ES-I3 (cell line): ENCODE results near the gene HYDIN.

Source experiments
- H3K36me3 ChIP-seq: 2 replicates; pipeline ENCODE4 v1.6.1; 2013; ENCODE audit warnings: mild to moderate bottlenecking, low read length, control low read depth, moderate library complexity; ENCODE audit not compliant: insufficient read depth
- H3K4me1 ChIP-seq: 2 replicates; pipeline ENCODE4 v1.6.1; 2013; ENCODE audit warnings: mild to moderate bottlenecking, control low read depth, low read length; ENCODE audit not compliant: insufficient read depth
- H3K9ac ChIP-seq: 2 replicates; pipeline ENCODE4 v1.6.1; 2013; ENCODE audit warnings: low read depth, mild to moderate bottlenecking, low read length, moderate library complexity
- H3K9me3 ChIP-seq: 2 replicates; pipeline ENCODE4 v1.6.1; 2013; ENCODE audit warnings: mild to moderate bottlenecking, low read length, moderate library complexity; ENCODE audit not compliant: control insufficient read depth, insufficient read depth

HYDIN gene

GRCh38 chr16:71249399-71249798, 18.9 kb upstream of the HYDIN start:
- H3K36me3 ChIP-seq = no peaks in the 10 kb centered on the region
- no peak overlapping the region for H3K9ac ChIP-seq
- no peaks in the 10 kb centered on the region for H3K9me3 ChIP-seq
- peaks cover under 1% of the 10 kb centered on the region; the same call in 1 of the 2 replicates for H3K4me1 ChIP-seq

- Histone ChIP-seq H3K4me1 (no peaks in the 10 kb centered on the region), H3K36me3 (no peaks in the 10 kb centered on the region), H3K9me3 (no peaks in the 10 kb centered on the region), H3K9ac (no peak overlapping the region)
Measured at GRCh38 chr16:71247478-71247877, 17.0 kb upstream of the HYDIN start.

GRCh38 chr16:71246309-71246708, 15.8 kb upstream of the HYDIN start:
- H3K36me3 ChIP-seq = no peaks in the 10 kb centered on the region
- no peaks in the 10 kb centered on the region for H3K4me1 ChIP-seq
- H3K9ac ChIP-seq = no peak overlapping the region
- H3K9me3 ChIP-seq = no peaks in the 10 kb centered on the region

- no peaks in the 10 kb centered on the region for H3K4me1 ChIP-seq
- H3K9me3 ChIP-seq = no peaks in the 10 kb centered on the region
- H3K36me3 ChIP-seq = no peaks in the 10 kb centered on the region
- no peak overlapping the region for H3K9ac ChIP-seq
Measured at GRCh38 chr16:71244521-71244920, 14.0 kb upstream of the HYDIN start.

GRCh38 chr16:71242601-71243000, 12.1 kb upstream of the HYDIN start:
- H3K4me1 ChIP-seq = no peaks in the 10 kb centered on the region

GRCh38 chr16:71242036-71242435, 11.5 kb upstream of the HYDIN start:
- Histone ChIP-seq H3K36me3 (no peaks in the 10 kb centered on the region), H3K9me3 (no peaks in the 10 kb centered on the region), H3K9ac (no peak overlapping the region), H3K4me1 (no peaks in the 10 kb centered on the region)

More at GRCh38 chr16:71242601-71243000, 12.1 kb upstream of the HYDIN start:
- no peak overlapping the region for H3K9ac ChIP-seq
- H3K9me3 ChIP-seq = no peaks in the 10 kb centered on the region
- H3K36me3 ChIP-seq = no peaks in the 10 kb centered on the region

- Histone ChIP-seq H3K9ac (no peak overlapping the region), H3K36me3 (no peaks in the 10 kb centered on the region), H3K4me1 (no peaks in the 10 kb centered on the region), H3K9me3 (peaks cover 13% of the 10 kb centered on the region)
Measured at GRCh38 chr16:71229344-71229743, 1.2 kb downstream of the HYDIN start.

GRCh38 chr16:71226229-71227141, 4.0 kb downstream of the HYDIN start:
- H3K4me1 ChIP-seq = no peaks in the 10 kb centered on the region
- H3K36me3 ChIP-seq = no peaks in the 10 kb centered on the region
- peaks cover 16% of the 10 kb centered on the region for H3K9me3 ChIP-seq
- H3K9ac ChIP-seq = no peak overlapping the region

- Histone ChIP-seq H3K9me3 (peaks cover 20% of the 10 kb centered on the region), H3K36me3 (no peaks in the 10 kb centered on the region), H3K4me1 (no peaks in the 10 kb centered on the region), H3K9ac (no peak overlapping the region)
Measured at GRCh38 chr16:71225145-71225544, 5.4 kb downstream of the HYDIN start.

- H3K9ac ChIP-seq = no peak overlapping the region
Measured at GRCh38 chr16:71218306-71218963, 12.1 kb downstream of the HYDIN start.

GRCh38 chr16:71217506-71217905, 13.0 kb downstream of the HYDIN start:
- peaks cover 7% of the 10 kb centered on the region; the same call in 1 of the 2 replicates for H3K9me3 ChIP-seq
- peaks cover 5% of the 10 kb centered on the region for H3K4me1 ChIP-seq
- no peak overlapping the region for H3K9ac ChIP-seq
- no peaks in the 10 kb centered on the region for H3K36me3 ChIP-seq

More at GRCh38 chr16:71218306-71218963, 12.1 kb downstream of the HYDIN start:
- Histone ChIP-seq H3K36me3 (no peaks in the 10 kb centered on the region), H3K4me1 (peaks cover 5% of the 10 kb centered on the region), H3K9me3 (peaks cover 7% of the 10 kb centered on the region; the same call in 1 of the 2 replicates)

GRCh38 chr16:71216714-71217113, 13.8 kb downstream of the HYDIN start:
- H3K9me3 ChIP-seq = peaks cover 4% of the 10 kb centered on the region; the same call in 1 of the 2 replicates
- H3K4me1 ChIP-seq = peaks cover 5% of the 10 kb centered on the region
- no peak overlapping the region for H3K9ac ChIP-seq
- no peaks in the 10 kb centered on the region for H3K36me3 ChIP-seq

GRCh38 chr16:71214746-71215381, 15.7 kb downstream of the HYDIN start:
- no peaks in the 10 kb centered on the region for H3K36me3 ChIP-seq
- no peaks in the 10 kb centered on the region for H3K9me3 ChIP-seq
- H3K9ac ChIP-seq = no peak overlapping the region
- peaks cover 5% of the 10 kb centered on the region for H3K4me1 ChIP-seq

GRCh38 chr16:71205482-71206131, 24.9 kb downstream of the HYDIN start:
- no peaks in the 10 kb centered on the region for H3K4me1 ChIP-seq
- no peaks in the 10 kb centered on the region for H3K9me3 ChIP-seq
- no peaks in the 10 kb centered on the region for H3K36me3 ChIP-seq
- no peak overlapping the region for H3K9ac ChIP-seq
